GM19351 (cell line): ENCODE measurements around the gene FIGLA.
"Not testable (repeated sequence)": the region's sequence is repeated elsewhere in the genome, so short reads cannot be mapped to it uniquely, and the experiment has no call there.

Source experiments
- ATAC-seq: cut with Tn5 transposase; IDR thresholded peaks from one replicate; pipeline ENCODE4 v1.9.1; 2021; ENCODE audit warnings: mild to moderate bottlenecking, moderate library complexity; ENCODE audit not compliant: unreplicated experiment

Gene FIGLA

GRCh38 chr2:70747284-70747683, 43.2 kb downstream of the FIGLA start:
- ATAC-seq, result no peak

- ATAC-seq, result no peak
These were observed 44.1 kb downstream of the FIGLA start for GRCh38 chr2:70746094-70746974.

- no peak for ATAC-seq
These were observed 45.1 kb downstream of the FIGLA start for GRCh38 chr2:70745276-70745825.

GRCh38 chr2:70744397-70744796, 46.0 kb downstream of the FIGLA start:
- ATAC-seq, result no peak

- ATAC-seq, result no peak
These were observed 46.8 kb downstream of the FIGLA start for GRCh38 chr2:70743677-70744076.

GRCh38 chr2:70743068-70743467, 47.4 kb downstream of the FIGLA start:
- ATAC-seq, result no peak

GRCh38 chr2:70739492-70739891, 51.0 kb downstream of the FIGLA start:
- not testable (repeated sequence) for ATAC-seq

GRCh38 chr2:70738159-70738558, 52.3 kb downstream of the FIGLA start:
- no peak for ATAC-seq

GRCh38 chr2:70735071-70735470, 55.4 kb downstream of the FIGLA start:
- ATAC-seq, result no peak

GRCh38 chr2:70733646-70734180, 56.7 kb downstream of the FIGLA start:
- ATAC-seq, result no peak

GRCh38 chr2:70732766-70733645, 57.4 kb downstream of the FIGLA start:
- no peak for ATAC-seq

GRCh38 chr2:70730730-70731129, 59.7 kb downstream of the FIGLA start:
- no peak for ATAC-seq

- no peak for ATAC-seq
These were observed 60.8 kb downstream of the FIGLA start for GRCh38 chr2:70729647-70730046.

GRCh38 chr2:70728128-70728527, 62.3 kb downstream of the FIGLA start:
- no peak for ATAC-seq
